SU-DHL-6 (cell line): ENCODE data around the gene TRIM2.

Experiments used
- CTCF ChIP-seq: fragments of 200-600 bp; sonication (generic); IDR thresholded peaks from one replicate; pipeline ENCODE4 v1.5.1; 2017; ENCODE audit warnings: antibody characterized with exemption, mild to moderate bottlenecking, low read length, moderate library complexity; ENCODE audit not compliant: insufficient read depth, poor library complexity, severe bottlenecking
- EZH2phosphoT487 ChIP-seq: fragments of 200-600 bp; sonication (generic), shearing (Covaris generic); conservative IDR thresholded peaks from 2 replicates; pipeline ENCODE4 v1.6.1; 2018; ENCODE audit warnings: mild to moderate bottlenecking, antibody characterized with exemption, low read length, moderate library complexity, mixed read lengths

GRCh38 chr4:153210727-153211126 lies 6.5 kb downstream of the TRIM2 start:
- TF ChIP-seq CTCF (no peak), EZH2phosphoT487 (no peak)
